GM18873 (cell line): ENCODE results near the gene FAM124B.
"Not testable (repeated sequence)": the region's sequence is repeated elsewhere in the genome, so short reads cannot be mapped to it uniquely, and the experiment has no call there.

Experiments used
- ATAC-seq: cut with Tn5 transposase; IDR thresholded peaks from one replicate; pipeline ENCODE4 v1.9.1; 2021; ENCODE audit warnings: mild to moderate bottlenecking, moderate library complexity, moderate number of reproducible peaks; ENCODE audit not compliant: unreplicated experiment, low FRiP score

FAM124B gene

GRCh38 chr2:224382973-224383555 is 18.8 kb downstream of the FAM124B start:
- ATAC-seq = no peak

DNA sequence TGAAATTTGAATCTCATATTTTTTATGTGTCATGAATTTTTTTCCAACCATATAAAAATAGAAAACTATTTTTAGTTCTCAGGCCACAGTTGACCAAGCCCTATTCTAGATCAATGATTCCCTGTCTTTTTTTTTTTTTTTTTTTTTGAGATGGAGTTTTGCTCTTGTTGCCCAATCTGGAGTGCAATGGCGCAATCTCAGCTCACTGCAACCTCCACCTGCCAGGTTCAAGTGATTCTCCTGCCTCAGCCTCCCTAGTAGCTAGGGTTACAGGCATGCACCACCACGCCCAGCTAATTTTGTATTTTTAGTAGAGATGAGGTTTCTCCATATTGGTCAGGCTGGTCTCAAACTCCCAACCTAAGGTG is 19.6 kb downstream of the FAM124B start:
- ATAC-seq = not testable (repeated sequence)

- ATAC-seq = no peak
These were observed 20.2 kb downstream of the FAM124B start for GRCh38 chr2:224381521-224382279.

DNA sequence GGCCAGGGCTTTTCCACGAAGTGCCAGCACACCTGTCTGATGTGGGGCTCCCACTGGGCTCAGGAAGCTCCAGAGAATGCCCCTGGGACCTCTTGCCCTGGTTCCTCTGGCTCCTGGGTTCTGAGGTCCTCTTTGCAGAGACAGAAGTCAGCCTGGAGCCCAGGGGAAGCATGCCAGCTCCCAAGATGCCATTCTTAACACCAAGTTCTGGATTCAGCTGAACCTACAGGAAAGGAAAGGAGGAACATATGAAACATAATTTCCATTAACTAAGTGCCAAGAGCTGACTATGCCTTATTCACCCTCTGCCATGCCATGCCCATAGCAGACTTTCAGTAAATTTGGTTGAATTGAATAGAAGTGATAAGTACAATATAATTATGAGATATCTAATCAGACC is 21.9 kb downstream of the FAM124B start:
- ATAC-seq = no peak

- ATAC-seq = no peak
These were observed 22.7 kb downstream of the FAM124B start for GRCh38 chr2:224379172-224379571.

DNA sequence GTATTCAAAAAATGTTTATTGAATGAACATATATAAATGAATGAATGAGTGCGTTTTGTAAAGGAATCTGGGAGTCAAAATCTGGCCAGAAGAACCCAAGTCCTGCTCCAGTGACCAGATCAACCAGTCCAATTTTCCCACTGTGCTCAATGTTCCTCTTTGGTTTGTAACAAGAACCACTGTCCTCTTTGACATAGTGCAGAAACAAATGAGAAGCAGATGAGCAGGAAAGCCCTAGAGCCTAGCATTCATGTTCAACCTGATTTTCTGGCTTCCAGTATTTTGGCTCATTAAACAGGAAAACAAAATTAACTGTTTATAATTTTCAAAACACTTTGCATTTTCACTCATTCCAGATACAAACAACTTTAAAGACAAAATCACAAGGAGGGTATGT is 23.2 kb downstream of the FAM124B start:
- ATAC-seq = no peak

GRCh38 chr2:224377751-224378700 is 23.9 kb downstream of the FAM124B start:
- ATAC-seq = no peak

- no peak for ATAC-seq
These were observed 29.3 kb downstream of the FAM124B start for GRCh38 chr2:224372641-224373040.

- no peak for ATAC-seq
These were observed 32.8 kb downstream of the FAM124B start for GRCh38 chr2:224369028-224369632.

GRCh38 chr2:224366267-224366844 is 35.6 kb downstream of the FAM124B start:
- no peak for ATAC-seq

DNA sequence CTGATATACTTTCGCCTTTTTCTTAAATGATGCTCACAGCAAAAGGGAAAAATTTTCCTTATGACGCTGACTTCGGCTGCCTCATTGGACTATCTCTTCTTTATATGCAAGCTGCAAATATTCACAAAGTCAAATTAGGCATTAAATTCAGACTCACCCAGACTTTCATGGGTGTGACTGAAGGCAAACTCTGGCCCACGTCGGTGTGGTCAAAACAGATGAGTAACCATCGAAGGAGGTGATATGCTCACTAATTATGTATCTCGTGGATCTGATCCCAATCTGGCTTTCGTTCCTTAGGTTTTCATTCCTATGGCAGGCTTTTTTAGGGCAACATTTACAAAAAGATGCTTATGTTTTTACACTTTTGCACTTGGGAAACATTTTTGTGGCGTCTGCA is 36.6 kb downstream of the FAM124B start:
- no peak for ATAC-seq

DNA sequence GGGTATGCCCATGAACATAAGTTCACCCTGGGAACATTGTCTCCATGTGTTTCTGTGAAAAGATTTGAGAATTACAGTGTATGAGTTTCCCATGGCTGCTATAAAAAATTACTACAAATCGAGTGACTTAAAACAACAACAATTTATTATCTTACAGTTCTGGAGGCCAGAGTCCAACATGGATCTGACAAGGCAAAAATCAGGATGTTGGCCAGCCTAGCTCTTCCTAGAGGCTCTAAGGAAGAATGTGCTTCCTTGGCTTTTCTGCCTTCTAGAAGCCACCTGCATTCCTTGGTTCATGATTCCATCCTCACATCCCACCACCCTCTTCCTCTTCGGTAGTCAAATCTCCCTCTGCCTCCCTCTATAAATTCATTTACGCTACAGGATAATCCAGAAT is 38.6 kb downstream of the FAM124B start:
- ATAC-seq = no peak

DNA sequence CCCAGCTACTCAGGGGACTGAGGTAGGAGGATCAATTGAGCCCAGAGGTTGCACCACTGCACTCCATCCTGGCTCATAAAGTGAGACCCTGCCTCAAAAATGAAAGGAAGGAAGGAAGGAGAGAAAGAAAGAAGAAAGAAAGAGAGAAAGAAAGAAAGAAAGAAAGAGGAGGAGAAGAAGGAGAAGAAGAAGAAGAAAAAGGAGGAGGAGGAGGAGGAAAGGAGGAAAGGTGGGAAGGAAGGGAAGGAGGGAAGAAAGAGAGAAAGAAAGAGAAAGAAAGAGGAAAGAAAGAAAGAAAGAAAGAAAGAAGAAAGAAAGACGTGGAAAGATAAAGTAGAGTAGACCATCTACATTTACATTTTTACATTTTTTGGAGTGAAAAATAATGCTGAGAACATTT is 39.8 kb downstream of the FAM124B start:
- ATAC-seq = no peak

DNA sequence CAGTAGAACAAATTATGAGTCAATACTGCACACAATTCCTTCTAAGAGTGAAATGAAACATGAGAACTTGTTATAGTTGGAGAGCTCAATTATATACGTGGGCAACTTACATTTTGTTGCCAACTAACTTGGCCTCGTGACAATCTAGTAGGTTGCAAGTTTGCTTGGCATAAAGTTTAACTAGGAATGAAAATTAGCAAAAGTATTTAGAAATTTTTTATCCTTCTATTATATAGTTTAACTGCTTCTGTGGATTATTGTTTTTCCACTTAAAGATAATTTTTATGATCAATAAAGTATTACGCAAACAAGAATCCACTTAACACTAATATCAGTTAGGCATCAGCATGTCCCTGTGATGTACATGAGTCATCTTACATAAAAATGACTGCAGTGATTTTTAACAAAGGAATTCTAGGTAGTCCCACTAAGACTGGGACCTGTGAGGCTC is 41.1 kb downstream of the FAM124B start:
- no peak for ATAC-seq

GRCh38 chr2:224359569-224359968 is 42.3 kb downstream of the FAM124B start:
- ATAC-seq = no peak

DNA sequence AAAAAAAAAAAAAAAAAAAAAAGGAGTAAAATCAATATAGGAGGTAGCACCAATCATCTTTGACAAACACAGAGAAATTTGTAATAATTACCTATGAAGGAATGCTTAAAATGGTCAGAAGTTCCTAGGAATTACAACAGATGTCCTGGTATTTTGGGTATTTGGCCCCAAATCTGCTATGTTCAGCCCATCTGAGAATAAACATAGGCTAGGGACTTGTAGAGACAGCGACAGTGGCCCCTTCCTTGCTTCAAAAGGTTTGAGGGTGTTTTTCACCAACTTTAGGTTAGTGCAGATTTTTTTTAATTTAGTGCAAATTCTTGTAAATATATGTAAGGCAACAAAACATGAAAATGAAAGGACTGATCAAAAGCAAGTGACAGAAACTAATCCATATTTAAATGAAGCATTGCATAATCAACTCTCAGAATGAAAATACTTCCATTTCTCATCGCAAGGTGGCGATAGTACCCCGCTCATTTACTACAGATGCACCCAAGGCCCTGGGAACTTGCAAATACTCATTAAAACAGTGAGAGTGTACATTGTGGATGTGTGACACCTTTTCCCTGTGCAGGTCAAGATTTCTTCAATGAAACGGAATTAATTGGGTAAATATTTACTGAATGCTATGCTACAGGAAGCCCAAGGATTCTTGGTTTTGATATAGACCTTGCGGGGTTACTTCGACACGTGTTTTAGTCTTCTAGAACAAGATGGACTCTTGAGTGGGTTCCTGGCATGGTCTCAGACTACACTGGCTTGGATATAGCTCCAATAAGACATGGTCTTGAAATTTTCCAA is 44.6 kb downstream of the FAM124B start:
- ATAC-seq = peak; percentile 87

- no peak for ATAC-seq
These were observed 47.2 kb downstream of the FAM124B start for GRCh38 chr2:224354632-224355211.

GRCh38 chr2:224350703-224351102 is 51.2 kb downstream of the FAM124B start:
- no peak for ATAC-seq

GRCh38 chr2:224349396-224349795 is 52.5 kb downstream of the FAM124B start:
- ATAC-seq = no peak
